K562 (cell line): ENCODE data around the gene C16orf74. TPM values are rescaled to one million over a fixed set of nuclear protein-coding genes. Genes with fewer than 3 reads are reported as not detected.

Source experiments
- ATAC-seq: fragments of 200-7000 bp; cut with Tn5 transposase; 3 replicates; pipeline ENCODE4 v1.9.1; 2020; ENCODE audit warnings: moderate library complexity
- BruUV-seq: library from RNA; stranded (reverse); fragments of 400-500 nt; replicated peaks from 2 replicates; lab custom pipeline; 2021; lab: Mats Ljungman, UMichigan
- CTCF ChIA-PET: fragments of 300-600 bp; formaldehyde crosslinking; extraction: SDS; loops from one replicate; lab custom pipeline; 2021; ENCODE audit warnings: low intra/inter-chr PET ratio; lab: Yijun Ruan, JAX
- POLR2A ChIA-PET: fragments of 300-600, 350-650 bp; sonication (Branson Sonifier 250); formaldehyde crosslinking; extraction: SDS; loops from one replicate; lab custom pipeline; 2021; ENCODE audit warnings: antibody characterized with exemption, inconsistent platforms; lab: Yijun Ruan, JAX
- DNase-seq, 4 experiments: peaks; one replicate each; pipeline versions ENCODE4 v3.0.0 to v3.0.0-alpha.2; 2011 to 2018; ENCODE audit warnings: low spot score in 3 of 4, mixed read lengths in 3 of 4; ENCODE audit errors: extremely low read depth in 1 of 4
- FAIRE-seq: peaks from 2 replicates; lab custom pipeline; 2011; peaks lifted over from hg19 to GRCh38; lab: Jason Lieb, UNC
- H2AFZ ChIP-seq: 2 replicates; pipeline ENCODE4 v1.6.0; 2011; ENCODE audit warnings: low read depth, low read length, control low read depth, inconsistent platforms
- H3K27ac ChIP-seq: fragments of 200-600 bp; 3 replicates; pipeline ENCODE4 v1.8.0; 2011; ENCODE audit warnings: low read depth, mild to moderate bottlenecking, control low read depth, inconsistent platforms, low read length, moderate library complexity, mixed read lengths; ENCODE audit errors: extremely low read depth
- H3K27me3 ChIP-seq, 2 experiments: fragments of 300-600 bp in 1 of 2; 2 replicates in 1 of 2; 3 replicates in 1 of 2; pipeline versions ENCODE4 v1.6.0 to v1.8.0; 2011; ENCODE audit warnings: inconsistent platforms in 2 of 2, low read length in 2 of 2, mild to moderate bottlenecking in 1 of 2, mixed read lengths in 1 of 2, moderate library complexity in 1 of 2; ENCODE audit not compliant: control insufficient read depth in 2 of 2, insufficient read depth in 2 of 2
- H3K36me3 ChIP-seq: fragments of 300-600 bp; 3 replicates; pipeline ENCODE4 v1.8.0; 2011; ENCODE audit warnings: mild to moderate bottlenecking, low read length, inconsistent platforms; ENCODE audit not compliant: control insufficient read depth, insufficient read depth
- H3K4me1 ChIP-seq, 2 experiments: fragments of 200-600 bp in 1 of 2; replicated peaks in 1 of 2; 2 replicates in 1 of 2; 3 replicates in 1 of 2; pipeline versions ENCODE4 v1.5.1 to v1.8.0; 2011; ENCODE audit warnings: inconsistent platforms in 2 of 2, low read length in 2 of 2, mild to moderate bottlenecking in 1 of 2, mixed read lengths in 1 of 2, moderate library complexity in 1 of 2; ENCODE audit not compliant: control insufficient read depth in 2 of 2, insufficient read depth in 2 of 2
- H3K4me2 ChIP-seq: 2 replicates; pipeline ENCODE4 v1.6.1; 2011; ENCODE audit warnings: low read length, control low read depth, inconsistent platforms, mixed read lengths; ENCODE audit not compliant: insufficient read depth
- H3K4me3 ChIP-seq: fragments of 200-600 bp; sonication (generic), shearing (Covaris generic); 2 replicates; pipeline ENCODE4 v1.5.1; 2016; ENCODE audit warnings: control low read depth, inconsistent platforms
- H3K79me2 ChIP-seq: fragments of 200-600 bp; 3 replicates; pipeline ENCODE4 v1.8.0; 2011; ENCODE audit warnings: low read length, inconsistent platforms; ENCODE audit not compliant: control insufficient read depth, insufficient read depth
- H3K9ac ChIP-seq, 2 experiments: 2 replicates each; pipeline versions ENCODE4 v1.6.0 to v1.6.1; 2011; ENCODE audit warnings: low read depth in 2 of 2, low read length in 2 of 2, control low read depth in 1 of 2, inconsistent platforms in 1 of 2, mild to moderate bottlenecking in 1 of 2, mixed read lengths in 1 of 2; ENCODE audit not compliant: insufficient read depth in 1 of 2
- H3K9me1 ChIP-seq: one replicate; pipeline ENCODE4 v1.6.0; 2011; ENCODE audit warnings: inconsistent platforms, mild to moderate bottlenecking, low read length, moderate library complexity; ENCODE audit not compliant: control insufficient read depth, insufficient read depth
- H3K9me3 ChIP-seq: replicated peaks from 2 replicates; pipeline ENCODE4 v1.5.1; 2011; ENCODE audit warnings: low read depth, low read length, inconsistent platforms; ENCODE audit not compliant: control insufficient read depth, insufficient read depth
- H4K20me1 ChIP-seq: replicated peaks from 2 replicates; pipeline ENCODE4 v1.6.1; 2011; ENCODE audit warnings: low read length, inconsistent platforms, mixed read lengths; ENCODE audit not compliant: control insufficient read depth, insufficient read depth
- RCOR1 ChIP-seq, 2 experiments: IDR thresholded peaks; 2 replicates each; pipeline ENCODE4 v1.6.1; 2012; ENCODE audit warnings: low read depth in 2 of 2, low read length in 2 of 2, borderline replicate concordance in 1 of 2, improper control_type of control experiment in 1 of 2
- WGBS: fragments of 100-300 bp; shearing (Covaris generic); methylation state at CpG from one replicate; pipeline ENCODE4 v1.1.6; 2016; ENCODE audit warnings: low coverage, mixed read lengths; ENCODE audit not compliant: insufficient coverage; ENCODE audit errors: missing lambda C conversion rate; 5-methylcytosine and 5-hydroxymethylcytosine counted together
- in situ Hi-C: fragments of 300-500 bp; cut with MboI; formaldehyde crosslinking; loops from 4 replicates; pipeline ENCODE4 v1.15.0; 2018; ENCODE audit warnings: inconsistent platforms, mixed read lengths
- intact Hi-C: fragments of 100-400 bp; cut with micrococcal nuclease; formaldehyde crosslinking; loops from 2 replicates; pipeline ENCODE4 v1.14.2; 2022
- polyA plus RNA-seq, 8 experiments: library from polyadenylated mRNA; depleted of rRNA in 4 of 8; stranded (reverse) in 5 of 8; unstranded in 3 of 8; fragments of >200 nt; fragmentation: Nextera tagmentation in 2 of 8; fragmentation: Illumina TruSeq in 1 of 8; extraction: Ambion mirVana in 2 of 8; extraction: Trizol in 1 of 8; gene quantifications; 2 replicates each; pipeline versions ENCODE4 v1.2.1 to v1.2.3, GENCODE V29; 2011 to 2014; ENCODE audit warnings: inconsistent platforms in 1 of 8, missing spikeins in 1 of 8
- total RNA-seq, 7 experiments: library from RNA; depleted of rRNA in 6 of 7; stranded (reverse); fragments of >200 nt in 6 of 7; fragmentation: Illumina TruSeq in 2 of 7; extraction: Trizol in 2 of 7; gene quantifications; 2 replicates each; pipeline versions ENCODE4 v1.2.1 to v1.2.3, GENCODE V29; 2011 to 2021; ENCODE audit warnings: low replicate concordance in 1 of 7
- TF ChIP-seq, protein P1 (sequence below): fragments of 200-800 bp; sonication (Bioruptor generic); IDR thresholded peaks from 2 replicates; pipeline ENCODE4 v1.6.1; 2016; ENCODE audit warnings: missing genetic modification characterization, missing compliant biosample characterization

Gene C16orf74
- total and polyA plus RNA-seq, 9 of the 15 experiments (the other 6 are each of a cell fraction or from before 2014, with no cell fraction given) = not detected

DNA sequence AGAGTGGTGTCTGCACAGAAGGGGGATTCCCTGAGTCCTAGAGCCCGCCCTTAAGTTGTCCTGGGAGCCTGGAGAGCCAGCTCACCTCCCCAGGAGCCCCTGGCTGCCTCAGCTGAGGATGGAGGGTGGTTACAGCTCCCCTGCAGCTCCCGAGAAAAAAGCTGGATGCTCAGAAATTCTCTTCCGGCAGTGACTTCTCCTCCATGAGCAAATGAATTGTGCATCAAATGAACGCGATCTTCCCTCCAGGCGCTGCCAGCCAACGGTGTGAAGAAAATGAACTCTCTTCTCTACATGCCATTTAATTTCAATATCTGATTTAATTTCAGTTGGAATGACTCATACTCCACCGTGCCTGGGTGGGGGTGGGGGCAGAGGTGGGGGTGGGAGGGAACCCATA, 14.3 kb upstream of the C16orf74 start:
- H3K79me2 ChIP-seq = no peaks in the 10 kb centered on the region
- peaks cover 0 to 8% of the 10 kb centered on the region in 2 experiments; a peak in 3 of 5 replicates for H3K4me1 ChIP-seq
- no peak for DNase-seq
- no peak overlapping the region for H3K4me3 ChIP-seq
- no peaks in the 10 kb centered on the region for H4K20me1 ChIP-seq
- no peak for FAIRE-seq
- no peaks in the 10 kb centered on the region for H3K9me1 ChIP-seq
- POLR2A ChIA-PET = interaction anchor here (1.0 kb wide), 1 partner anchor 27 kb away, joined by 4 read pairs; no protein-coding TSS in a partner anchor
- H3K4me2 ChIP-seq = no peak overlapping the region
- no peak for ATAC-seq
- WGBS = 30% methylated on average over 8 of the region's 8 CpGs
- H3K36me3 ChIP-seq = no peaks in the 10 kb centered on the region
- H3K27me3 ChIP-seq = peaks cover 27 to 50% of the 10 kb centered on the region in 2 experiments
- in situ Hi-C loops (no loop called here), intact Hi-C loops (no loop called here)
- no peak overlapping the region for H3K9ac ChIP-seq
- CTCF ChIA-PET = no interaction called here
- BruUV-seq = no TSS peak
- no peak for TF ChIP-seq RCOR1 (IDR thresholded peaks at IDR 0.05; ENCODE audit: borderline replicate concordance in 1 of 2, low read depth in 2 of 2, low read length in 2 of 2)
- TF ChIP-seq, protein P1, sequence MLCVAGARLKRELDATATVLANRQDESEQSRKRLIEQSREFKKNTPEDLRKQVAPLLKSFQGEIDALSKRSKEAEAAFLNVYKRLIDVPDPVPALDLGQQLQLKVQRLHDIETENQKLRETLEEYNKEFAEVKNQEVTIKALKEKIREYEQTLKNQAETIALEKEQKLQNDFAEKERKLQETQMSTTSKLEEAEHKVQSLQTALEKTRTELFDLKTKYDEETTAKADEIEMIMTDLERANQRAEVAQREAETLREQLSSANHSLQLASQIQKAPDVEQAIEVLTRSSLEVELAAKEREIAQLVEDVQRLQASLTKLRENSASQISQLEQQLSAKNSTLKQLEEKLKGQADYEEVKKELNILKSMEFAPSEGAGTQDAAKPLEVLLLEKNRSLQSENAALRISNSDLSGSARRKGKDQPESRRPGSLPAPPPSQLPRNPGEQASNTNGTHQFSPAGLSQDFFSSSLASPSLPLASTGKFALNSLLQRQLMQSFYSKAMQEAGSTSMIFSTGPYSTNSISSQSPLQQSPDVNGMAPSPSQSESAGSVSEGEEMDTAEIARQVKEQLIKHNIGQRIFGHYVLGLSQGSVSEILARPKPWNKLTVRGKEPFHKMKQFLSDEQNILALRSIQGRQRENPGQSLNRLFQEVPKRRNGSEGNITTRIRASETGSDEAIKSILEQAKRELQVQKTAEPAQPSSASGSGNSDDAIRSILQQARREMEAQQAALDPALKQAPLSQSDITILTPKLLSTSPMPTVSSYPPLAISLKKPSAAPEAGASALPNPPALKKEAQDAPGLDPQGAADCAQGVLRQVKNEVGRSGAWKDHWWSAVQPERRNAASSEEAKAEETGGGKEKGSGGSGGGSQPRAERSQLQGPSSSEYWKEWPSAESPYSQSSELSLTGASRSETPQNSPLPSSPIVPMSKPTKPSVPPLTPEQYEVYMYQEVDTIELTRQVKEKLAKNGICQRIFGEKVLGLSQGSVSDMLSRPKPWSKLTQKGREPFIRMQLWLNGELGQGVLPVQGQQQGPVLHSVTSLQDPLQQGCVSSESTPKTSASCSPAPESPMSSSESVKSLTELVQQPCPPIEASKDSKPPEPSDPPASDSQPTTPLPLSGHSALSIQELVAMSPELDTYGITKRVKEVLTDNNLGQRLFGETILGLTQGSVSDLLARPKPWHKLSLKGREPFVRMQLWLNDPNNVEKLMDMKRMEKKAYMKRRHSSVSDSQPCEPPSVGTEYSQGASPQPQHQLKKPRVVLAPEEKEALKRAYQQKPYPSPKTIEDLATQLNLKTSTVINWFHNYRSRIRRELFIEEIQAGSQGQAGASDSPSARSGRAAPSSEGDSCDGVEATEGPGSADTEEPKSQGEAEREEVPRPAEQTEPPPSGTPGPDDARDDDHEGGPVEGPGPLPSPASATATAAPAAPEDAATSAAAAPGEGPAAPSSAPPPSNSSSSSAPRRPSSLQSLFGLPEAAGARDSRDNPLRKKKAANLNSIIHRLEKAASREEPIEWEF (CRISPR knock-in tag) = no peak
- no peaks in the 10 kb centered on the region for H3K9me3 ChIP-seq
- H3K27ac ChIP-seq = no peak overlapping the region
- H2AFZ ChIP-seq = no peak overlapping the region
